Measurements from ENCODE around the gene ESR1.

- TF ChIP-seq ZNF384 (IDR thresholded peaks at IDR 0.05; ENCODE audit: low read depth, low read length) (no peak), RNF219 (CRISPR knock-in tag; IDR thresholded peaks at IDR 0.05) (no peak), ATF4 (CRISPR knock-in tag; IDR thresholded peaks at IDR 0.05) (no peak), SETDB1 (IDR thresholded peaks at IDR 0.05; ENCODE audit: low read length) (no peak)
Measured at GRCh38 chr6:151916680-151917164, 109.2 kb downstream of the ESR1 start.
